HUES64 (cell line): ENCODE results near the gene KY.

Experiments used
- H3K27ac ChIP-seq: 2 replicates; pipeline ENCODE4 v1.7.0; 2013; ENCODE audit warnings: low read depth, low read length, inconsistent platforms
- H3K27me3 ChIP-seq: 2 replicates; pipeline ENCODE4 v1.6.1; 2013; ENCODE audit warnings: mild to moderate bottlenecking, low read length; ENCODE audit not compliant: insufficient read depth
- H3K36me3 ChIP-seq: 2 replicates; pipeline ENCODE4 v1.6.1; 2013; ENCODE audit warnings: mild to moderate bottlenecking, low read length; ENCODE audit not compliant: insufficient read depth
- H3K4me1 ChIP-seq: 2 replicates; pipeline ENCODE4 v1.6.1; 2013; ENCODE audit warnings: mild to moderate bottlenecking, low read length, moderate library complexity; ENCODE audit not compliant: insufficient read depth
- H3K4me3 ChIP-seq: 2 replicates; pipeline ENCODE4 v1.5.1; 2013; ENCODE audit warnings: mild to moderate bottlenecking, low read length, moderate library complexity
- H3K9ac ChIP-seq: 2 replicates; pipeline ENCODE4 v1.6.1; 2013; ENCODE audit warnings: mild to moderate bottlenecking, low read depth, low read length
- H3K9me3 ChIP-seq: 2 replicates; pipeline ENCODE4 v1.6.1; 2013; ENCODE audit warnings: low read depth, low read length; ENCODE audit not compliant: insufficient read depth
- WGBS: fragments of 150-250, 120-280 bp; methylation state at CpG from one replicate; pipeline ENCODE4 v1.1.7; 2013; ENCODE audit warnings: missing lambda C conversion rate; 5-methylcytosine and 5-hydroxymethylcytosine counted together

Gene KY

GRCh38 chr3:134687642-134688041, 36.8 kb upstream of the KY start:
- 92% methylated on average over 2 of the region's 2 CpGs for WGBS
- H3K9me3 ChIP-seq, result no peaks in the 10 kb centered on the region
- peaks cover 3% of the 10 kb centered on the region for H3K27me3 ChIP-seq
- no peaks in the 10 kb centered on the region for H3K36me3 ChIP-seq
- H3K27ac ChIP-seq, result no peak overlapping the region
- H3K4me3 ChIP-seq, result no peak overlapping the region
- H3K9ac ChIP-seq, result no peak overlapping the region
- H3K4me1 ChIP-seq, result no peaks in the 10 kb centered on the region

- no peaks in the 10 kb centered on the region for H3K9me3 ChIP-seq
- no peak overlapping the region for H3K27ac ChIP-seq
- H3K4me1 ChIP-seq, result no peaks in the 10 kb centered on the region
- no peaks in the 10 kb centered on the region; the same call in 1 of the 2 replicates for H3K27me3 ChIP-seq
- H3K36me3 ChIP-seq, result no peaks in the 10 kb centered on the region
- no peak overlapping the region for H3K9ac ChIP-seq
- H3K4me3 ChIP-seq, result no peak overlapping the region
- 85% methylated on average over 7 of the region's 7 CpGs for WGBS
Measured at GRCh38 chr3:134685929-134686802, 35.3 kb upstream of the KY start.

GRCh38 chr3:134682196-134682880, 31.5 kb upstream of the KY start:
- H3K4me1 ChIP-seq, result no peaks in the 10 kb centered on the region
- H3K9ac ChIP-seq, result no peak overlapping the region
- WGBS, result 98% methylated on average over 3 of the region's 7 CpGs
- no peaks in the 10 kb centered on the region for H3K27me3 ChIP-seq
- no peak overlapping the region for H3K27ac ChIP-seq
- no peaks in the 10 kb centered on the region for H3K36me3 ChIP-seq
- H3K4me3 ChIP-seq, result no peak overlapping the region
- no peaks in the 10 kb centered on the region for H3K9me3 ChIP-seq

- Histone ChIP-seq H3K36me3 (no peaks in the 10 kb centered on the region), H3K4me3 (no peak overlapping the region), H3K9ac (no peak overlapping the region), H3K27me3 (no peaks in the 10 kb centered on the region), H3K9me3 (no peaks in the 10 kb centered on the region), H3K27ac (no peak overlapping the region), H3K4me1 (no peaks in the 10 kb centered on the region)
- WGBS, result 92% methylated on average over 5 of the region's 6 CpGs
Measured at GRCh38 chr3:134681522-134681900, 30.7 kb upstream of the KY start.

GRCh38 chr3:134680796-134681521, 30.1 kb upstream of the KY start:
- WGBS, result 79% methylated on average over 10 of the region's 10 CpGs
- Histone ChIP-seq H3K4me3 (no peak overlapping the region), H3K27me3 (no peaks in the 10 kb centered on the region)

GRCh38 chr3:134677987-134678308, 27.1 kb upstream of the KY start:
- Histone ChIP-seq H3K36me3 (no peaks in the 10 kb centered on the region), H3K27me3 (no peaks in the 10 kb centered on the region), H3K4me1 (no peaks in the 10 kb centered on the region), H3K4me3 (no peak overlapping the region), H3K27ac (no peak overlapping the region), H3K9ac (no peak overlapping the region), H3K9me3 (no peaks in the 10 kb centered on the region)
- WGBS, result 93% methylated on average over 2 of the region's 2 CpGs

More at GRCh38 chr3:134680796-134681521, 30.1 kb upstream of the KY start:
- H3K9me3 ChIP-seq, result no peaks in the 10 kb centered on the region
- H3K27ac ChIP-seq, result no peak overlapping the region
- no peaks in the 10 kb centered on the region for H3K36me3 ChIP-seq
- H3K4me1 ChIP-seq, result no peaks in the 10 kb centered on the region
- no peak overlapping the region for H3K9ac ChIP-seq

- H3K36me3 ChIP-seq, result no peaks in the 10 kb centered on the region
- no peaks in the 10 kb centered on the region for H3K4me1 ChIP-seq
- H3K27ac ChIP-seq, result no peak overlapping the region
- no peaks in the 10 kb centered on the region; the same call in 1 of the 2 replicates for H3K9me3 ChIP-seq
- 66% methylated on average over 11 of the region's 11 CpGs for WGBS
- H3K27me3 ChIP-seq, result no peaks in the 10 kb centered on the region
- no peak overlapping the region for H3K4me3 ChIP-seq
- no peak overlapping the region for H3K9ac ChIP-seq
Measured at GRCh38 chr3:134677196-134677986, 26.6 kb upstream of the KY start.

- Histone ChIP-seq H3K27me3 (no peaks in the 10 kb centered on the region), H3K4me3 (no peak overlapping the region), H3K9ac (no peak overlapping the region), H3K4me1 (no peaks in the 10 kb centered on the region), H3K9me3 (no peaks in the 10 kb centered on the region; the same call in 1 of the 2 replicates), H3K36me3 (no peaks in the 10 kb centered on the region), H3K27ac (no peak overlapping the region)
- 96% methylated on average over 3 of the region's 3 CpGs for WGBS
Measured at GRCh38 chr3:134675726-134676256, 25.0 kb upstream of the KY start.

- WGBS, result 87% methylated on average over 5 of the region's 5 CpGs
- no peak overlapping the region for H3K4me3 ChIP-seq
Measured at GRCh38 chr3:134672571-134672970, 21.7 kb upstream of the KY start.

GRCh38 chr3:134667956-134668355, 17.1 kb upstream of the KY start:
- H3K27ac ChIP-seq, result no peak overlapping the region
- no peaks in the 10 kb centered on the region for H3K36me3 ChIP-seq
- WGBS, result 62% methylated on average over 3 of the region's 3 CpGs
- no peaks in the 10 kb centered on the region for H3K4me1 ChIP-seq
- no peak overlapping the region for H3K9ac ChIP-seq
- no peaks in the 10 kb centered on the region; the same call in 1 of the 2 replicates for H3K9me3 ChIP-seq
- no peak overlapping the region for H3K4me3 ChIP-seq
- no peaks in the 10 kb centered on the region; the same call in 1 of the 2 replicates for H3K27me3 ChIP-seq

More at GRCh38 chr3:134672571-134672970, 21.7 kb upstream of the KY start:
- Histone ChIP-seq H3K27me3 (no peaks in the 10 kb centered on the region; the same call in 1 of the 2 replicates), H3K36me3 (no peaks in the 10 kb centered on the region), H3K9ac (no peak overlapping the region), H3K27ac (no peak overlapping the region), H3K4me1 (no peaks in the 10 kb centered on the region), H3K9me3 (no peaks in the 10 kb centered on the region; the same call in 1 of the 2 replicates)
